PC-3 (cell line): ENCODE results near the gene CD151.

Source experiments
- CTCF ChIP-seq: fragments of 300-600 bp; sonication (generic); conservative IDR thresholded peaks from 2 replicates; pipeline ENCODE4 v1.5.1; 2017; ENCODE audit warnings: antibody characterized with exemption, low read depth, mild to moderate bottlenecking, low read length
- EZH2 ChIP-seq: fragments of 300-600 bp; sonication (generic); IDR thresholded peaks from one replicate; pipeline ENCODE4 v1.6.1; 2017; ENCODE audit warnings: antibody characterized with exemption, mild to moderate bottlenecking, low read length; ENCODE audit not compliant: unreplicated experiment
- EZH2phosphoT487 ChIP-seq: fragments of 300-600 bp; sonication (generic); IDR thresholded peaks from 2 replicates; pipeline ENCODE4 v1.6.1; 2018; ENCODE audit warnings: mild to moderate bottlenecking, antibody characterized with exemption, low read length, borderline replicate concordance

DNA sequence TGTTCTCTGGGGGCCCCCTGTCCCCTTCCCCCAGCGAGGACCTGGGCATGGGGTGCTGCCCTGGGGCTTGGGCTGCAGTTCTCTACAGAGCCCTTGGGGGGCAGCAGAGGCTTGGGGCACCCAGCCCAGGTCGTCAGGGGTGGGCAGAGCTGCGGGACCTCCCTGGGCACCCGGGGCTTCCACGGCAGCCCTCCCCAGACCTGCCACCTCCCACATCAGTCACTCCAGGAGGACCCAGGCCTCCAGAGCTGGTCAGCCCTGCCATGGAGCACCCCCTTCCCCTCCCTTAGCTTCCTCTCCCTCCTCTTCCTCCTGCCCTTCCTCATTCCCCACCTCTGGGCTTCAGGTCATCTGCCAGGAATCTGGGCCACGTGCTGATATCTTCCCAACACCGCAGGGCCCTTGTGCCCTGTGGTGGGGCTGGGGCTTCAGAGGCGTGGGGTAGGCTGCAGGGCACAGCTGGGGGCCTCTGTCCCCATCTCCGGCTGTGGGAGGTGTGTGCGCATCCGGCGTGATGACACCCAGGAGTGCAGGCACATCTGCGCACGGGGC, 15.7 kb downstream of the CD151 start:
- TF ChIP-seq CTCF: peak; percentile 75
- TF ChIP-seq EZH2phosphoT487: no peak
- TF ChIP-seq EZH2: no peak
